ENCODE measurements around the gene PDCD1LG2. TPM values are rescaled to one million over a fixed set of nuclear protein-coding genes. Genes with fewer than 3 reads are reported as not detected.

Gene PDCD1LG2
- total RNA-seq, 1 experiment from 2014 or later, result not detected

DNA sequence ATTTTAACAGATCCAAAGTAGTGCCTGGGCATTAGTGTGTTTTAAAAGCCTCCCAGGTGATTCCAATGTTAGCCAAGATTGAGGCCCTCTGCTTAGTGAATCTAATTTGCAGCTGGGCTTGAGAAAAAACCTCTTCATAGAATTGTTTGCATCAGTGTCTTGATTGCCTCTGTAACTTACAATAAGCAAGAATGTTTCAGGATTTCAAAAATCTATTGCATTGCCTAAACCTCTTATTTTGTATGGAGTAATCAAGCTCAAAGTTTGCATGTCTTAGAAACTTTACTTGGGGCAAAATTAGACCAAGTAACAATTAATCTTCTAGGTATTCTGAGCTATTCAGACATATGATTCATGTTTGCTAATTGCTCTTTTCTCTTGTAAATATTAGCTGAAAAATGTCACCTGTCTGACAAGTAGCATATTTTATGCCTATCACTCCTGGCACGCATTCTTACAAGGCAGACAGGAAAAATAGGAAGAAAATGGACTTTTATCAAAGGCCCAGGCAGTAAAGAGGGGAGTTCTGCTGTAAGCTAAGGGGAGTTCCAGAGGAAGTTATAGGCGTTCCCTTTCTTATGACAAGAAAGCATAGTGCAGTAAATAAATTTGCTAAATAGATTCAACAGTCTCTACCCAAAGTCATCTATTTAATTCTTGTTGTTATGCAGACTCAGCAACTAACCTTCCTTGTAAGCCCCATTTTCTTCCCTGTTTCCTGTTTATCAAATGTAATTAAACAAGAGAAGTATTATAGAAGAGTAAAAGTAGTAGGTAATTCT, 21.0 kb downstream of the PDCD1LG2 start:
- intact Hi-C loops (cut with micrococcal nuclease; ENCODE audit: unreplicated experiment) (no loop called here), in situ Hi-C loops (cut with HindIII; ENCODE audit: low pct_unique_long_range_greater_than_20kb, low sequenced_read_pairs) (no loop called here)
- H3K4me3 ChIP-seq (ENCODE audit: low read depth in 2 of 2, low read length in 2 of 2), result no peak overlapping the region
- TF ChIP-seq, protein P1, sequence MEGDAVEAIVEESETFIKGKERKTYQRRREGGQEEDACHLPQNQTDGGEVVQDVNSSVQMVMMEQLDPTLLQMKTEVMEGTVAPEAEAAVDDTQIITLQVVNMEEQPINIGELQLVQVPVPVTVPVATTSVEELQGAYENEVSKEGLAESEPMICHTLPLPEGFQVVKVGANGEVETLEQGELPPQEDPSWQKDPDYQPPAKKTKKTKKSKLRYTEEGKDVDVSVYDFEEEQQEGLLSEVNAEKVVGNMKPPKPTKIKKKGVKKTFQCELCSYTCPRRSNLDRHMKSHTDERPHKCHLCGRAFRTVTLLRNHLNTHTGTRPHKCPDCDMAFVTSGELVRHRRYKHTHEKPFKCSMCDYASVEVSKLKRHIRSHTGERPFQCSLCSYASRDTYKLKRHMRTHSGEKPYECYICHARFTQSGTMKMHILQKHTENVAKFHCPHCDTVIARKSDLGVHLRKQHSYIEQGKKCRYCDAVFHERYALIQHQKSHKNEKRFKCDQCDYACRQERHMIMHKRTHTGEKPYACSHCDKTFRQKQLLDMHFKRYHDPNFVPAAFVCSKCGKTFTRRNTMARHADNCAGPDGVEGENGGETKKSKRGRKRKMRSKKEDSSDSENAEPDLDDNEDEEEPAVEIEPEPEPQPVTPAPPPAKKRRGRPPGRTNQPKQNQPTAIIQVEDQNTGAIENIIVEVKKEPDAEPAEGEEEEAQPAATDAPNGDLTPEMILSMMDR (IDR thresholded peaks at IDR 0.05), result no peak
- TF ChIP-seq SIN3A (IDR thresholded peaks at IDR 0.05; ENCODE audit: borderline replicate concordance, insufficient read depth, low read depth, low read length), result no peak
- no peak for TF ChIP-seq REST (IDR thresholded peaks at IDR 0.05; ENCODE audit: insufficient read depth in 1 of 2, low read depth in 2 of 2, low read length in 1 of 2)
- TF ChIP-seq POLR2AphosphoS5 (IDR thresholded peaks at IDR 0.05; ENCODE audit: low read depth, low read length), result no peak
- no peak for TF ChIP-seq TCF7L2 (IDR thresholded peaks at IDR 0.05; ENCODE audit: low read depth, low read length)
- no peak overlapping the region for H3K27ac ChIP-seq (ENCODE audit: low read length)
- ATAC-seq (no peak), DNase-seq (ENCODE audit: low read depth, low spot score) (no peak)
- H3K9me3 ChIP-seq (ENCODE audit: control insufficient read depth, insufficient read depth, low read depth, low read length), result no peaks in the 10 kb centered on the region
- CTCF ChIA-PET, result no interaction called here
- no TSS peak for BruUV-seq (replicated peaks)
- H3K36me3 ChIP-seq (ENCODE audit: control insufficient read depth, insufficient read depth, low read length), result no peaks in the 10 kb centered on the region
- POLR2A ChIA-PET, result no interaction called here
- H3K27me3 ChIP-seq (ENCODE audit: control insufficient read depth, insufficient read depth, low read length), result no peaks in the 10 kb centered on the region
- no peaks in the 10 kb centered on the region for H3K4me1 ChIP-seq (ENCODE audit: control insufficient read depth, insufficient read depth, low read length)

DNA sequence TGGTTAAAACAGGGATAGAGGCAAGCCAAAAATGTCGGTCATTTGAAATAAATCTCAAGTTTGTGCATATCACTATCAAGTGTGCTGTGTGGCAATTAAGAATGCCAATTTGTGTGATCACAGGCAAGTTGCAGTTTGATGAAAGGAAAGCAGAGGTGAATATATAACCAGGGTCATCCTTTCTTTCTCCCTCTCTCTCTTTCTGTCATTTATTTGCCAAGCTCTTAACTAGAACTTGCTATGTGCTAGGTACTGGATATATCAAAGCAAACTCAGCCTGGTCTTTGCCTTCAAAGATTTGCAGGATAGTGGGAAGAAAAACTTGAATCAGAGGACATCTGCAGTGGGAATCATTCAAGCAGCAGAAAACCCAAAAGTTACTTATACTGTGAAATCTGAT, 22.0 kb downstream of the PDCD1LG2 start:
- BruUV-seq (replicated peaks), result no TSS peak
- TF ChIP-seq REST (IDR thresholded peaks at IDR 0.05; ENCODE audit: insufficient read depth in 1 of 2, low read depth in 2 of 2, low read length in 1 of 2), result no peak
- TF ChIP-seq SIN3A (IDR thresholded peaks at IDR 0.05; ENCODE audit: borderline replicate concordance, insufficient read depth, low read depth, low read length), result no peak
- H3K4me3 ChIP-seq (ENCODE audit: low read depth in 2 of 2, low read length in 2 of 2), result no peak overlapping the region
- no peaks in the 10 kb centered on the region for H3K4me1 ChIP-seq (ENCODE audit: control insufficient read depth, insufficient read depth, low read length)
- intact Hi-C loops (cut with micrococcal nuclease; ENCODE audit: unreplicated experiment) (no loop called here), in situ Hi-C loops (cut with HindIII; ENCODE audit: low pct_unique_long_range_greater_than_20kb, low sequenced_read_pairs) (no loop called here)
- H3K9me3 ChIP-seq (ENCODE audit: control insufficient read depth, insufficient read depth, low read depth, low read length), result no peaks in the 10 kb centered on the region
- POLR2A ChIA-PET, result no interaction called here
- DNase-seq (ENCODE audit: low read depth, low spot score) (no peak), ATAC-seq (no peak)
- H3K27ac ChIP-seq (ENCODE audit: low read length), result no peak overlapping the region
- H3K36me3 ChIP-seq (ENCODE audit: control insufficient read depth, insufficient read depth, low read length), result no peaks in the 10 kb centered on the region
- H3K27me3 ChIP-seq (ENCODE audit: control insufficient read depth, insufficient read depth, low read length), result no peaks in the 10 kb centered on the region
- CTCF ChIA-PET, result no interaction called here

Measured in Panc1 (cell line).